HG03469 (cell line): ENCODE measurements around the gene AFAP1.

Experiments used
- ATAC-seq: cut with Tn5 transposase; IDR thresholded peaks from one replicate; pipeline ENCODE4 v1.9.1; 2021; ENCODE audit warnings: mild to moderate bottlenecking, moderate library complexity, moderate number of reproducible peaks; ENCODE audit not compliant: unreplicated experiment

AFAP1 gene

GRCh38 chr4:7894677-7895181 lies 44.9 kb downstream of the AFAP1 start:
- no peak for ATAC-seq

GRCh38 chr4:7894098-7894676 lies 45.5 kb downstream of the AFAP1 start:
- no peak for ATAC-seq

GRCh38 chr4:7893539-7893938 lies 46.1 kb downstream of the AFAP1 start:
- no peak for ATAC-seq

GRCh38 chr4:7892212-7893019 lies 47.2 kb downstream of the AFAP1 start:
- ATAC-seq = no peak

- no peak for ATAC-seq
These were observed 48.8 kb downstream of the AFAP1 start for GRCh38 chr4:7890635-7891393.

GRCh38 chr4:7887436-7887835 lies 52.2 kb downstream of the AFAP1 start:
- ATAC-seq = no peak

GRCh38 chr4:7886007-7886973 lies 53.4 kb downstream of the AFAP1 start:
- no peak for ATAC-seq

GRCh38 chr4:7885216-7886006 lies 54.2 kb downstream of the AFAP1 start:
- ATAC-seq = no peak

- no peak for ATAC-seq
These were observed 59.0 kb downstream of the AFAP1 start for GRCh38 chr4:7880683-7881082.

- ATAC-seq = no peak
These were observed 60.5 kb downstream of the AFAP1 start for GRCh38 chr4:7879127-7879526.

GRCh38 chr4:7878323-7878722 lies 61.3 kb downstream of the AFAP1 start:
- ATAC-seq = no peak

- ATAC-seq = no peak
These were observed 62.5 kb downstream of the AFAP1 start for GRCh38 chr4:7877176-7877575.

GRCh38 chr4:7876201-7876875 lies 63.3 kb downstream of the AFAP1 start:
- no peak for ATAC-seq

- no peak for ATAC-seq
These were observed 64.8 kb downstream of the AFAP1 start for GRCh38 chr4:7874838-7875237.

- no peak for ATAC-seq
These were observed 65.8 kb downstream of the AFAP1 start for GRCh38 chr4:7873881-7874280.

GRCh38 chr4:7872264-7872771 lies 67.3 kb downstream of the AFAP1 start:
- no peak for ATAC-seq

- ATAC-seq = no peak
These were observed 68.3 kb downstream of the AFAP1 start for GRCh38 chr4:7871356-7871755.

GRCh38 chr4:7868892-7869471 lies 70.7 kb downstream of the AFAP1 start:
- no peak for ATAC-seq

GRCh38 chr4:7868436-7868775 lies 71.3 kb downstream of the AFAP1 start:
- ATAC-seq = no peak
